Fibroblast of villous mesenchyme (primary cell): ENCODE data around the gene PLA2G2C. TPM values are rescaled to one million over a fixed set of nuclear protein-coding genes. Genes with fewer than 3 reads are reported as not detected.

Experiments
- DNase-seq: peaks from one replicate; pipeline ENCODE4 v3.0.0-alpha.2; 2010; ENCODE audit warnings: low read depth
- H3K4me3 ChIP-seq: 2 replicates; pipeline ENCODE4 v1.5.1; 2011; ENCODE audit warnings: low read depth, mild to moderate bottlenecking, low read length
- CTCF ChIP-seq: IDR thresholded peaks from 2 replicates; pipeline ENCODE4 v1.5.1; 2012; ENCODE audit warnings: low read depth, mild to moderate bottlenecking, low read length; ENCODE audit not compliant: insufficient read depth
- total RNA-seq: library from RNA; depleted of rRNA; stranded (reverse); fragments of >200 nt; gene quantifications from 2 replicates; pipeline ENCODE4 v1.2.3, GENCODE V29; 2012

Gene PLA2G2C
- total RNA-seq, 1 donor: not detected

GRCh38 chr1:20184997-20185833, 1.1 kb downstream of the PLA2G2C start:
- DNase-seq: no peak
- no peak overlapping the region for H3K4me3 ChIP-seq
- TF ChIP-seq CTCF: no peak

- no peak for TF ChIP-seq CTCF
- no peak for DNase-seq
- no peak overlapping the region for H3K4me3 ChIP-seq
These were observed 1.8 kb downstream of the PLA2G2C start for GRCh38 chr1:20184481-20184900.

- no peak for DNase-seq
- no peak for TF ChIP-seq CTCF
- H3K4me3 ChIP-seq: no peak overlapping the region
These were observed 2.6 kb downstream of the PLA2G2C start for GRCh38 chr1:20183616-20184271.

GRCh38 chr1:20183035-20183434, 3.3 kb downstream of the PLA2G2C start:
- DNase-seq: no peak
- no peak for TF ChIP-seq CTCF
- H3K4me3 ChIP-seq: no peak overlapping the region

GRCh38 chr1:20182415-20182814, 3.9 kb downstream of the PLA2G2C start:
- H3K4me3 ChIP-seq: no peak overlapping the region
- no peak for DNase-seq
- TF ChIP-seq CTCF: no peak

- TF ChIP-seq CTCF: no peak
These were observed 5.5 kb downstream of the PLA2G2C start for GRCh38 chr1:20180844-20181207.

More at GRCh38 chr1:20180844-20181207, 5.5 kb downstream of the PLA2G2C start:
- no peak for DNase-seq
- H3K4me3 ChIP-seq: no peak overlapping the region
